Measurements from ENCODE around the gene LECT2. TPM values are rescaled to one million over a fixed set of nuclear protein-coding genes. Genes with fewer than 3 reads are reported as not detected.

LECT2 gene
- total RNA-seq, 1 donor from 2014 or later: not detected

GRCh38 chr5:135941711-135942110 is 13.1 kb downstream of the LECT2 start:
- no peak for TF ChIP-seq CTCF (IDR thresholded peaks at IDR 0.05)
- H3K36me3 ChIP-seq: no peaks in the 10 kb centered on the region
- H3K27me3 ChIP-seq: peaks cover 26% of the 10 kb centered on the region
- ATAC-seq (no peak), DNase-seq (no peak)
- H3K9me3 ChIP-seq: no peaks in the 10 kb centered on the region
- intact Hi-C loops (cut with DNase I): loop anchor here (10.0 kb wide), 1 partner anchor 143 kb away; no protein-coding TSS in a partner anchor
- no peaks in the 10 kb centered on the region for H3K4me1 ChIP-seq
- no peak overlapping the region for H3K4me3 ChIP-seq
- H3K27ac ChIP-seq: no peak overlapping the region

GRCh38 chr5:135937245-135937911 is 17.4 kb downstream of the LECT2 start:
- TF ChIP-seq CTCF (IDR thresholded peaks at IDR 0.05): no peak
- Histone ChIP-seq H3K4me1 (no peaks in the 10 kb centered on the region), H3K9me3 (no peaks in the 10 kb centered on the region), H3K27ac (no peak overlapping the region), H3K4me3 (no peak overlapping the region), H3K27me3 (peaks cover 38% of the 10 kb centered on the region), H3K36me3 (no peaks in the 10 kb centered on the region)
- no peak for DNase-seq
- intact Hi-C loops (cut with DNase I): no loop called here
- no peak for ATAC-seq

GRCh38 chr5:135934939-135935338 is 19.8 kb downstream of the LECT2 start:
- DNase-seq (no peak), ATAC-seq (peak; percentile 21)
- no peak overlapping the region for H3K4me3 ChIP-seq
- no peak for TF ChIP-seq CTCF (IDR thresholded peaks at IDR 0.05)
- no peaks in the 10 kb centered on the region for H3K9me3 ChIP-seq
- no peak overlapping the region for H3K27ac ChIP-seq
- intact Hi-C loops (cut with DNase I): no loop called here
- H3K36me3 ChIP-seq: no peaks in the 10 kb centered on the region
- H3K27me3 ChIP-seq: peaks cover 46% of the 10 kb centered on the region
- no peaks in the 10 kb centered on the region for H3K4me1 ChIP-seq

- Histone ChIP-seq H3K36me3 (no peaks in the 10 kb centered on the region), H3K4me1 (no peaks in the 10 kb centered on the region), H3K4me3 (no peak overlapping the region), H3K27me3 (peaks cover 67% of the 10 kb centered on the region), H3K9me3 (no peaks in the 10 kb centered on the region), H3K27ac (no peak overlapping the region)
- intact Hi-C loops (cut with DNase I): no loop called here
- TF ChIP-seq CTCF (IDR thresholded peaks at IDR 0.05): no peak
- no peak for ATAC-seq
- DNase-seq: no peak
Observed at GRCh38 chr5:135930949-135931295, 23.9 kb downstream of the LECT2 start.

GRCh38 chr5:135930029-135930948 is 24.5 kb downstream of the LECT2 start:
- intact Hi-C loops (cut with DNase I): no loop called here
- DNase-seq (no peak), ATAC-seq (no peak)
- TF ChIP-seq CTCF (IDR thresholded peaks at IDR 0.05): no peak
- peaks cover 67% of the 10 kb centered on the region for H3K27me3 ChIP-seq
- H3K36me3 ChIP-seq: no peaks in the 10 kb centered on the region
- H3K4me3 ChIP-seq: peak overlapping the region; percentile 26
- H3K27ac ChIP-seq: no peak overlapping the region
- H3K4me1 ChIP-seq: no peaks in the 10 kb centered on the region
- H3K9me3 ChIP-seq: no peaks in the 10 kb centered on the region
